ENCODE data around the gene GPR108. TPM values are rescaled to one million over a fixed set of nuclear protein-coding genes. Genes with fewer than 3 reads are reported as not detected.
A peak's percentile ranks its signal among the peaks of the same experiment; 100 is the strongest.
"Not testable (repeated sequence)": the region's sequence is repeated elsewhere in the genome, so short reads cannot be mapped to it uniquely, and the experiment has no call there.

The GPR108 gene
- total RNA-seq, 1 donor from 2014 or later, result 108 TPM

DNA sequence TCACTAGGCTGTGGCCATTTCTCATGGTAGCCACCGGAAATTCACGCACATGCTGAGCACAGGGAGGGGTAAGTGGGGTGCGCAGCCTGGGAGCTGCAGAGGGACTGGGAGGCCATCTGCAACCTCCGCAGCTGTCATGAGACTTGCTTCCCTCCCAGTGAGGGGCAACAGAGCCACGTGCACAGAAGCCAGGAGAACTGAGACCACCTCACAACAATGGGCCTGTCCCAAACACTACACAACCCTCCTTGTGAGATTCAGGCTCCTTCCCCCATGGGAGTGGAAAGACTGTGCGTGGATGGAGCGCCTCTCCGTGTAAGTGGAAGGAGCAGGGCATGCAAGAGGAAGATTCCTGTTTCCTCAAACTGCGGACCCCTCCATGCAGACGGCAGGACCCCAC, 25.8 kb downstream of the GPR108 start:
- Mint-ChIP-seq H3K9me3 (no peaks in the 10 kb centered on the region), H3K27me3 (ENCODE audit: insufficient read depth) (peaks cover 38% of the 10 kb centered on the region), H3K36me3 (ENCODE audit: low read depth) (no peaks in the 10 kb centered on the region), H3K4me3 (no peak overlapping the region), H3K4me1 (ENCODE audit: low read depth) (peaks cover 6% of the 10 kb centered on the region), H3K27ac (no peak overlapping the region)
- intact Hi-C loops (cut with micrococcal nuclease), result no loop called here
- DNase-seq (ENCODE audit: low spot score), result no peak

DNA sequence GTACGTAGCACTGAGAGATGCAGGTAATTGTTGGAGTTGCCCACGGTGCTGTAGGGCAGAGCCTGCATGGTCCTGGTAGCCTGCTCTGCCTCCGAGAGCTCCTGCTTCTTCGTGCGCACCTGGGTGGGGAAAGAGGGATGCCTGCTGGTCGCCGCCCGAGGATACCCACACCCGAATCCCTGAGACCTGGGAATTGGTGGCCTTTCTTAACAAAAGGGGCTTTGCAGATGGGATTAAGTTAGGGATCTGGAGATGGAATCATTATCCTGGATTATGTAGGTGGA, 26.4 kb downstream of the GPR108 start:
- no peak overlapping the region for H3K4me3 Mint-ChIP-seq
- peaks cover 40% of the 10 kb centered on the region for H3K27me3 Mint-ChIP-seq (ENCODE audit: insufficient read depth)
- no peak for DNase-seq (ENCODE audit: low spot score)
- peaks cover 11% of the 10 kb centered on the region for H3K4me1 Mint-ChIP-seq (ENCODE audit: low read depth)
- H3K9me3 Mint-ChIP-seq, result no peaks in the 10 kb centered on the region
- no peaks in the 10 kb centered on the region for H3K36me3 Mint-ChIP-seq (ENCODE audit: low read depth)
- intact Hi-C loops (cut with micrococcal nuclease), result no loop called here
- no peak overlapping the region for H3K27ac Mint-ChIP-seq

DNA sequence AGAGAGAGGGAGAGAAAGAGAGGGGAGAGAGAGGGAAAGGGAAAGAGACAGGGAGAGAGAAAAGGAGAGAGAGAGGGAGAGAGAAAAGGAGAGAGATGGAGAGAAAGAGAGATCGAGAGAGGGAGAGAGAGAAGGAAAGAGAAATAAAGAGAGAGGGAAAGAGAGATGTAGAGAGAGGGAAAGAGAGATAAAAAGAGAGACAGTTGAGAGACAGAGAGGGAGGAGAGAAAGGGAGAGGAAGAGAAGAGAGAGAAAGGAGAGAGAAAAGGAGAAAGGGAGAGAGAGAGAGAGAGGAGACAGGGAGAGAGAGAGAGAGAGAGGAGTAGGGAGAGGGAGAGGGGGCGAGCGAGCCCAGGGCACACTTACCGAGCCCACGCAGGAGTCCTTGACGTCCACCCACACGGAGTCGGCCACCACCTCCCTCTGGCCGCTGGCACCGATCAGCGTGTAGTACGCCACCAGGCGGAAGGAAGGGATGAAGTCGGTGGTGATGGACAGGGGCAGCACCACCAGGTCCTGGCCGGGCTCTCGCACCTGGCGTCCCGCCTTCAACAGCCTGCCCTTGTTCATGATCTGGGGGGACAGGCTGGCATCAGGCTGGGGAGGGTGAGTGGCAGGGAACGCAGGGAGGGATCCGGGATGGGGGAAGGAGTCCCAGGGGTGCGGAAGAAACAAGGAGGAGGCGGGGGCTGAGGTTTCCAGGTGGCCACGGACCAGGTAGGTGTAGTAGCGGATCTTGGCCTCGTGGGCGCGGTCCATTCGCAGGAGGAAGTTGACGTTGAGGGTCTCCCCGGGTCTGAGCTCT, 26.9 kb downstream of the GPR108 start:
- intact Hi-C loops (cut with micrococcal nuclease), result no loop called here
- Mint-ChIP-seq H3K27ac (no peak overlapping the region), H3K9me3 (no peaks in the 10 kb centered on the region), H3K4me3 (no peak overlapping the region), H3K4me1 (ENCODE audit: low read depth) (peaks cover 11% of the 10 kb centered on the region), H3K27me3 (ENCODE audit: insufficient read depth) (peaks cover 40% of the 10 kb centered on the region), H3K36me3 (ENCODE audit: low read depth) (no peaks in the 10 kb centered on the region)
- no peak for DNase-seq (ENCODE audit: low spot score)

DNA sequence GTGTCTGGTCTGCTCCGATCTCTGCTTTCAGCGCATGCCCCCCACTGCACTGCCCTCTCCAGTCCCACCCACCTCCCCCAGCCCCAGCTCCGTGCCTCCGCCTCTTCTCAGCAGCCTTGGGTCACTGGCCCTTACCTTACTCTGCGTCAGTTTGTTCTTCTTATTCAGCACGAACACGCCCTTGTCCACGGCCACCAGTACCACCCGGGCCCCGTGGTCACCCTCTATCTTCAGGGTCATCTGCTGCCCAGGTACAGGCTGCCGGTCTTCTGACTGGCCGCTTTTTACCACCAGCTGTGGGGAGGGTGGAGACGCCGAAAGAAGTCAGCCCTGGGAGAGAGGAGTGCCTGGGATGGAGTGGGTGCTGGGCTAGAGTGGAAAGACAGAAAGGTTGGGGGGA, 27.8 kb downstream of the GPR108 start:
- DNase-seq (ENCODE audit: low spot score), result no peak
- Mint-ChIP-seq H3K9me3 (no peaks in the 10 kb centered on the region), H3K27me3 (ENCODE audit: insufficient read depth) (peaks cover 40% of the 10 kb centered on the region), H3K4me3 (no peak overlapping the region), H3K4me1 (ENCODE audit: low read depth) (peaks cover 11% of the 10 kb centered on the region), H3K36me3 (ENCODE audit: low read depth) (no peaks in the 10 kb centered on the region), H3K27ac (no peak overlapping the region)
- intact Hi-C loops (cut with micrococcal nuclease), result no loop called here

DNA sequence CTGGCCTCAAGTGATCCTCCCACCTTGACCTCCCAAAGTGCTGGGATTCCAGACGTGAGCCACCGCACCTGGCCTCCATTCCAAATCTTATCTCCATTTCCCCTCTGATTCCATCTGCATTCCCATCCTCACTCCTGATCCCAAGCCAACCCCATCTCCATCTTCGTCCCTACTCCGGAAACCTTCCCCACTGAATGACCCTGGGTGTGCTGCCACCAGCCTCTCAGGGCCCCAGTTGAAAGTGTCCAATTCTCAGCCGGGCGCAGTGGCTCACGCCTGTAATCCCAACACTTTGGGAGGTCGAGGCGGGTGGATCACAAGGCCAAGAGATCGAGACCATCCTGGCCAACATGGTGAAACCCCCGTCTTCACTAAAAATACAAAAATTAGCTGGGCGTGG, 28.5 kb downstream of the GPR108 start:
- H3K4me3 Mint-ChIP-seq; intact Hi-C loops (cut with micrococcal nuclease); H3K36me3 Mint-ChIP-seq (ENCODE audit: low read depth); DNase-seq (ENCODE audit: low spot score); H3K27ac Mint-ChIP-seq; H3K9me3 Mint-ChIP-seq: not testable (repeated sequence)
- Mint-ChIP-seq H3K27me3 (ENCODE audit: insufficient read depth) (peaks cover 40% of the 10 kb centered on the region), H3K4me1 (ENCODE audit: low read depth) (peaks cover 11% of the 10 kb centered on the region)

DNA sequence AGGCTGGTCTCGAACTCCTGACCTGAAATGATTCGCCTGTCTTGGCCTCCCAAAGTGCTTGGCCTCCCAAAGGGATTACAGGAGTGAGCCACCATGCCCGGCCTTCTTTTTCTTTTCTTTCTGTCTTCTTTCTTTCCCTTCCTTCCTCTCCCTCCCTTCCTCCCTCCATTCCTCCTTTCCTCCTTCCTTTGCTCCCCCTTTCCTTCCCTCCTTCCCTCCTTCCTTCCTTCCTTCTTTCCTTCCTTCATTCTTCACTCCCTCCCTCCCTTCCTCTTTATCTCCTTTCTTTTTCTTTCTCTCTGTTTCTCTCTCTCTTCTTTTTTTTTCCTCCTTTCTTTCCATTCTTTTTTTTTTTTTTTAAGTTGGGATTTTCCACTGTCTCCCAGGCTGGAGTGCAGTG, 29.0 kb downstream of the GPR108 start:
- DNase-seq (ENCODE audit: low spot score), result no peak
- Mint-ChIP-seq H3K9me3 (no peaks in the 10 kb centered on the region), H3K4me1 (ENCODE audit: low read depth) (peaks cover 11% of the 10 kb centered on the region), H3K27ac (no peak overlapping the region), H3K4me3 (no peak overlapping the region), H3K36me3 (ENCODE audit: low read depth) (no peaks in the 10 kb centered on the region), H3K27me3 (ENCODE audit: insufficient read depth) (peaks cover 39% of the 10 kb centered on the region)
- intact Hi-C loops (cut with micrococcal nuclease), result no loop called here

DNA sequence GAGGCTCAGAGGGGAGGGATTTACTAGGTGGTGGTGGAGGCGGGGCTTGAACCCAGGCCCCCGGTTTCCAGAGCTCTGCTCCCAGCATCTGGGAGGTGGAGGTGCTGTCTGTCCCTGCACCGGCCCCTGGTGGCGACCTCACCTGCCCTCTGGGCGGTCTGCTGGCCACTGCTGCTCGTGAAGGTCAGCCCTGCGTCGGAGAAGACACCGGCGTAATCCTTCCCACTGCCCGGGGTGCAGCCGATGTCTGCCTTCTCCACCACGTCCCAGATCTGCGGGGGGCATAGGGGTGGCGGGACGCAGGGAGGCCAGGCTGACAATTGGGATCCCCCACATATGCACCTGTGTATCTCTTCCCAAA, 29.7 kb downstream of the GPR108 start:
- Mint-ChIP-seq H3K9me3 (no peaks in the 10 kb centered on the region), H3K4me3 (no peak overlapping the region), H3K4me1 (ENCODE audit: low read depth) (peaks cover 11% of the 10 kb centered on the region), H3K36me3 (ENCODE audit: low read depth) (no peaks in the 10 kb centered on the region), H3K27me3 (ENCODE audit: insufficient read depth) (peaks cover 36% of the 10 kb centered on the region), H3K27ac (no peak overlapping the region)
- DNase-seq (ENCODE audit: low spot score), result no peak
- intact Hi-C loops (cut with micrococcal nuclease), result no loop called here

DNA sequence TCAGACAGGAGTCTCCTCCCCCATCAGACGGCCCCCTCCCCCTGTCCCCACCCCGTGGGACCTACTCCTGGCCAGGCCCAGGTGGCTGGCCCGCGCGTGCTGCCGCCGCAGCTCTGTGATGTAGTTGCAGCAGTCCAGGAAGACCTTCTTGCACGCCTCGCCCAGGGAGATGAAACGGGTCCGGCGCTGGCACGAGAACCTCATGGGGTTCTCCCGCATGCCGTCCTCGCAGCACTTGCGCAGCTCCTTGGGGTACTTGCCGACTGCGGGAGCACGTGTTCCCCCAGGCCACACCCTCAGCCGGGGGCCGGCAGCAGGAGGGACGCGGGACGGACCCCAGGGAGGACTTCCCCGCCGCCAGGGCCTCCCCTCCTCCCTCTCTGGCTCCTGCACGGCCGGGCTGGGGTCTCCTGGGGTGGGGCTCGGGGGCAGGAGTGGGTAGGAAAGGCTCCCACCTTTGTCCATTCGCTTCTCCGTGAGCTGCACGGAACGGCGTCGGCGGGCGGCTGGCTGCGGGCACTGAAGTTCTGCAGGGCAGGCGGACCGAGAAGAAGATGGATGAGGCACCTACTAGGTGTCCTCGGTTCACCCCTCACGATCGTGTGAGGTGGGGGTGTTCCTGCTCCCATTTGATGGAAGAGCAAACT, 30.2 kb downstream of the GPR108 start:
- no peaks in the 10 kb centered on the region for H3K36me3 Mint-ChIP-seq (ENCODE audit: low read depth)
- no peaks in the 10 kb centered on the region for H3K9me3 Mint-ChIP-seq
- DNase-seq (ENCODE audit: low spot score), result no peak
- peaks cover 11% of the 10 kb centered on the region for H3K4me1 Mint-ChIP-seq (ENCODE audit: low read depth)
- intact Hi-C loops (cut with micrococcal nuclease), result no loop called here
- peaks cover 36% of the 10 kb centered on the region for H3K27me3 Mint-ChIP-seq (ENCODE audit: insufficient read depth)
- no peak overlapping the region for H3K4me3 Mint-ChIP-seq
- H3K27ac Mint-ChIP-seq, result no peak overlapping the region

DNA sequence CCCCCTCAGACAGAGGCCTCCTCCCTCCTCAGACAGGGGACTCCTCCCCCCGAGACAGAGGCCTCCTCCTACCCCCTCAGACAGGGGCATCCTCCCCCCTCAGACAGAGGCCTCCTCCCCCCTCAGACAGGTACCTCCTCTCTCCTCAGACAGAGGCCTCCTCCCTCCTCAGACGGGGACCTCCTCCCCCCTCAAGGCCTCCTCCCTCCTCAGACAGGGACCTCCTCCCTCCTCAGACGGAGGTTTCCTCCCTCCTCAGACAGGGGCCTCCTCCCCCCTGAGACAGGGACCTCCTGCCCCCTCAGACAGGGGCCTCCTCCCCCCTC, 30.8 kb downstream of the GPR108 start:
- Mint-ChIP-seq H3K27me3 (ENCODE audit: insufficient read depth) (peaks cover 34% of the 10 kb centered on the region), H3K27ac (no peak overlapping the region), H3K36me3 (ENCODE audit: low read depth) (no peaks in the 10 kb centered on the region), H3K9me3 (no peaks in the 10 kb centered on the region), H3K4me3 (no peak overlapping the region), H3K4me1 (ENCODE audit: low read depth) (peaks cover 11% of the 10 kb centered on the region)
- intact Hi-C loops (cut with micrococcal nuclease), result no loop called here
- DNase-seq (ENCODE audit: low spot score), result no peak

DNA sequence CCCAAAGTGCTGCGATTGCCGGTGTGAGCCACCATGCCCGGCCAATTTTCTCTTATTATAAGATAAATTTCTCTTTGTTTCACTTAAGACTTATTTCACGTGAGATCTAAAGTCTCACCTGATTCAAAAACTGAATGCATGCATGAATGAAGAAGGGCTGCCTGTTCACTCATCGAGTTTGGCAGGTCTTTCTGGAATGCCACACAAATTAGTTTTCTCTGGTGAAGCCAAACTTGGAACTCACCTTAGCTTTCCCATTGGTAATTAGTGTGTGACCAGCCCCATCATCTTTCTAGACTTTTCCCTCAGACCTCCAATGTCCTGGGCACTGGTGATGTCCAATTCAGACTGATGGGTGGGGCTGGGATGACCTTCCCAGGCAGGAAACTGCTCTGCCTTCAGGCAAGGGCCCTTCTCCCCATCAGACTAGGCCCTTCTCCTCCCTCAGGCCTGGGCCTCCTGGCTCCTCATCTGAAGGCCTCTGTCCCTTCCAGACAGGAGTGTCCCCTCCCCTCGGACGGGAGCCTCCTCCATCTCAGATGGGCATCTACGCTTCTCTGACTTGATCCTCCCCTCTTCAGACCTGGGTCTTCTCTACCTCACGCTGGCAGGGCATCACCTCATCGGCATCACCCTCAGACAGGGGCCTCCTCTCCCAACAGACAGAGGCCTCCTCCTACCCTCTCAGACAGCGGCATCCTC, 31.3 kb downstream of the GPR108 start:
- intact Hi-C loops (cut with micrococcal nuclease), result no loop called here
- DNase-seq (ENCODE audit: low spot score), result no peak
- no peaks in the 10 kb centered on the region for H3K36me3 Mint-ChIP-seq (ENCODE audit: low read depth)
- no peak overlapping the region for H3K4me3 Mint-ChIP-seq
- no peaks in the 10 kb centered on the region for H3K9me3 Mint-ChIP-seq
- H3K27me3 Mint-ChIP-seq (ENCODE audit: insufficient read depth), result peaks cover 29% of the 10 kb centered on the region
- peaks cover 11% of the 10 kb centered on the region for H3K4me1 Mint-ChIP-seq (ENCODE audit: low read depth)
- no peak overlapping the region for H3K27ac Mint-ChIP-seq

DNA sequence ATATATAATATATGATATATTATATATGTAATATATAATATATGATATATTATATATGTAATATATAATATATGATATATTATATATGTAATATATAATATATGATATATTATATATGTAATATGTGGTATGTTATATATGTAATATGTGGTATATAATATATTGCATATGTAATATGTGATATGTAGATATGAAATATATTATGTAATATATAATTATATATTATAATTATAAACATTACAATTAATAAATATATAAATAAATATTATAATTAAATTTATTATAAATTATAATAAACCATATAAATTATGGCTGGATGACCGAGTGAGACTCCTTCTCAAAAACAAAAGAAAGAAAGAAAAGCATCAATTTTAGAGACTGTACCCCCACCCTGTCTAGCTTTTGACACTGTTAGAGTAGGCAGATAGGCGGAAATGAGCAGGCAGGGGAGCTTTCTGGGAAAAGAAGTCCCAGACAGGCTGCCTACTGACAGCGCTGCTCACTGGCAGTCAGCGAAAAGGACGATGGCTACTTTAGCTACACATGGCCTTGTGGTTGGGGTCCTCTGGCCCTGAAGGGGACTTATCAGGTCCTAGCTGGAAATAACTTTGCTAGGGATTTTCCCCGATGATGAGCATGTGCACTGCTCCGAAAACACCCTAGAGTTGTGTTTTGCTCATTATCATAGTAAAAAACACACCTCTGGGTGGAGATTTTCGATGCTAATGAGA, 36.6 kb downstream of the GPR108 start:
- Mint-ChIP-seq H3K27ac (no peak overlapping the region), H3K9me3 (no peaks in the 10 kb centered on the region), H3K36me3 (ENCODE audit: low read depth) (no peaks in the 10 kb centered on the region), H3K4me3 (no peak overlapping the region), H3K4me1 (ENCODE audit: low read depth) (peaks cover 4% of the 10 kb centered on the region), H3K27me3 (ENCODE audit: insufficient read depth) (peaks cover 6% of the 10 kb centered on the region)
- no peak for DNase-seq (ENCODE audit: low spot score)
- intact Hi-C loops (cut with micrococcal nuclease), result no loop called here

DNA sequence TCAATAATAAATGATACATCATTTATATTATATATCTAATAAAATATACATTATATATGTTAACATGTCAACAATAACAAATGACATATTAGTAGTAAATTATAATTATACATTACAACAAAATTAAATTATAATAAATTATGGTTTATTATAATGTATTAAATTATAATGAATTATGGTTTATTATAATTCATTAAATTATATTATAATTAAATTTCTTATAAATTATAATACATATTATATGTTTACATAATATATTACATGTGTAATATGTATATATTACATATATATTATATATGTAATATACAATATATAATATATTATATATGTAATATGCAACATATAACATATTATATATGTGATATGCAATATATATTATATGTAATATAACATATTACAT, 37.4 kb downstream of the GPR108 start:
- H3K27me3 Mint-ChIP-seq (ENCODE audit: insufficient read depth), result peaks cover 6% of the 10 kb centered on the region
- no peaks in the 10 kb centered on the region for H3K36me3 Mint-ChIP-seq (ENCODE audit: low read depth)
- no peaks in the 10 kb centered on the region for H3K9me3 Mint-ChIP-seq
- no peak overlapping the region for H3K27ac Mint-ChIP-seq
- H3K4me1 Mint-ChIP-seq (ENCODE audit: low read depth), result peaks cover 4% of the 10 kb centered on the region
- intact Hi-C loops (cut with micrococcal nuclease), result no loop called here
- no peak overlapping the region for H3K4me3 Mint-ChIP-seq
- no peak for DNase-seq (ENCODE audit: low spot score)

DNA sequence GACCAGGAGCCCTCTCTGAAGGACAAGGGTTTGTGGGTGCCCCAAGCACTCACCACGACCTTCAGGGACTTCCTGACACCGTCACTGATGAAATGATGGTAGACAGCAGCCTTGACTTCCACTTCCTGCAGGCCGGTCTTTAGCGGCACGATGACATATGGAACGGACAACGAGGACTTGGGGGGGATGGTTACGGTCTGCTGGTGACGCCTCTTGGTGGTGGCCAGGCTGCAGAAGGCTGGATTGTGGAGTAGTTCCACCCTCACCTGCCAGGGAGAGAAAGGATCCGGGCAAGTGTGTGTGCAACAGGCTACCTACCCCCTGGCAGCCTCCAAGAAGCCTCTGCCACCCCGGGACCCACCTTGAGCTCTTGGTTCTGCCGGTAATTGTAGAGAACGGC, 40.1 kb downstream of the GPR108 start:
- H3K9me3 Mint-ChIP-seq, result no peaks in the 10 kb centered on the region
- H3K27ac Mint-ChIP-seq, result peak overlapping the region; percentile 11
- H3K36me3 Mint-ChIP-seq (ENCODE audit: low read depth), result no peaks in the 10 kb centered on the region
- H3K4me3 Mint-ChIP-seq, result no peak overlapping the region
- H3K27me3 Mint-ChIP-seq (ENCODE audit: insufficient read depth), result peaks cover 6% of the 10 kb centered on the region
- H3K4me1 Mint-ChIP-seq (ENCODE audit: low read depth), result peaks cover 4% of the 10 kb centered on the region
- DNase-seq (ENCODE audit: low spot score), result no peak
- intact Hi-C loops (cut with micrococcal nuclease), result no loop called here

Data from activated T-helper 1 cell treated with anti-CD3 and anti-CD28 coated beads, Interleukin-12 subunit alpha, Interleukin-12 subunit beta, Interleukin-2, Interleukin-4 antibody, amounts not matched to agents 30 ng/mL and 10 ng/mL and 1 ng/mL, durations not matched to agents 14 hours and 24 hours and 36 hours (primary cell).